ENCODE data around the gene TYW3. TPM values are rescaled to one million over a fixed set of nuclear protein-coding genes. Genes with fewer than 3 reads are reported as not detected.

The TYW3 gene
- total RNA-seq, 4 donors from 2014 or later = 9.3 to 16.5 (median 12.6) TPM

- TF ChIP-seq CTCF (IDR thresholded peaks at IDR 0.05; ENCODE audit: low read depth) = no peak
These were observed 39.5 kb upstream of the TYW3 start for GRCh38 chr1:74693473-74693872.

GRCh38 chr1:74697832-74698231 is 35.1 kb upstream of the TYW3 start:
- TF ChIP-seq CTCF (IDR thresholded peaks at IDR 0.05; ENCODE audit: low read depth) = no peak

- TF ChIP-seq CTCF (IDR thresholded peaks at IDR 0.05; ENCODE audit: low read depth) = no peak
These were observed 33.6 kb upstream of the TYW3 start for GRCh38 chr1:74699331-74699730.

GRCh38 chr1:74703386-74704182 is 29.4 kb upstream of the TYW3 start:
- no peak for TF ChIP-seq CTCF (IDR thresholded peaks at IDR 0.05; ENCODE audit: low read depth)

GRCh38 chr1:74712881-74713280 is 20.1 kb upstream of the TYW3 start:
- TF ChIP-seq CTCF (IDR thresholded peaks at IDR 0.05; ENCODE audit: low read depth) = no peak

- TF ChIP-seq CTCF (IDR thresholded peaks at IDR 0.05; ENCODE audit: low read depth) = no peak
These were observed 19.1 kb upstream of the TYW3 start for GRCh38 chr1:74713849-74714248.

GRCh38 chr1:74714429-74715235 is 18.3 kb upstream of the TYW3 start:
- no peak for TF ChIP-seq CTCF (IDR thresholded peaks at IDR 0.05; ENCODE audit: low read depth)

Data from subcutaneous adipose tissue (tissue), 4 donors.